Measurements from ENCODE around the gene NELL2.

Gene NELL2

GRCh38 chr12:44627387-44628166, 248.5 kb downstream of the NELL2 start:
- TF ChIP-seq TCF12 (IDR thresholded peaks at IDR 0.05; ENCODE audit: low read depth) (no peak), NFIC (IDR thresholded peaks at IDR 0.05) (peak; percentile 82)

GRCh38 chr12:44626883-44627282, 249.2 kb downstream of the NELL2 start:
- TF ChIP-seq EP300 (IDR thresholded peaks at IDR 0.05; ENCODE audit: borderline replicate concordance), result no peak
- no peak for TF ChIP-seq TCF12 (IDR thresholded peaks at IDR 0.05; ENCODE audit: low read depth)
- peak; percentile 45; the same call in 1 of the 2 replicates for TF ChIP-seq TEAD4 (IDR thresholded peaks at IDR 0.05)

GRCh38 chr12:44618946-44619345, 257.2 kb downstream of the NELL2 start:
- TF ChIP-seq EP300 (IDR thresholded peaks at IDR 0.05; ENCODE audit: borderline replicate concordance) (no peak), TCF12 (IDR thresholded peaks at IDR 0.05; ENCODE audit: low read depth) (no peak), USF1 (IDR thresholded peaks at IDR 0.05) (no peak), TEAD4 (IDR thresholded peaks at IDR 0.05) (no peak), YY1 (IDR thresholded peaks at IDR 0.05; ENCODE audit: low read depth) (no peak), NFIC (IDR thresholded peaks at IDR 0.05) (no peak), EGR1 (IDR thresholded peaks at IDR 0.05) (no peak), RAD21 (IDR thresholded peaks at IDR 0.05; ENCODE audit: low read depth) (no peak), CREB1 (IDR thresholded peaks at IDR 0.05; ENCODE audit: low read depth) (no peak)

- TF ChIP-seq YY1 (IDR thresholded peaks at IDR 0.05; ENCODE audit: low read depth) (no peak), CEBPB (IDR thresholded peaks at IDR 0.05) (no peak), TEAD4 (IDR thresholded peaks at IDR 0.05) (no peak), TCF12 (IDR thresholded peaks at IDR 0.05; ENCODE audit: low read depth) (no peak), USF1 (IDR thresholded peaks at IDR 0.05) (no peak), TAF1 (IDR thresholded peaks at IDR 0.05; ENCODE audit: low read depth) (no peak), REST (IDR thresholded peaks at IDR 0.05; ENCODE audit: low read depth) (no peak), MAX (IDR thresholded peaks at IDR 0.05) (no peak), EP300 (IDR thresholded peaks at IDR 0.05; ENCODE audit: borderline replicate concordance) (no peak), NFIC (IDR thresholded peaks at IDR 0.05) (no peak), CREB1 (IDR thresholded peaks at IDR 0.05; ENCODE audit: low read depth) (no peak), EGR1 (IDR thresholded peaks at IDR 0.05) (no peak), FOXM1 (IDR thresholded peaks at IDR 0.05; ENCODE audit: borderline replicate concordance, low read depth) (no peak), RAD21 (IDR thresholded peaks at IDR 0.05; ENCODE audit: low read depth) (no peak)
Observed at GRCh38 chr12:44616402-44616801, 259.7 kb downstream of the NELL2 start.

GRCh38 chr12:44611538-44611937, 264.6 kb downstream of the NELL2 start:
- TF ChIP-seq TEAD4 (IDR thresholded peaks at IDR 0.05) (no peak), TCF12 (IDR thresholded peaks at IDR 0.05; ENCODE audit: low read depth) (no peak), ZBTB7A (IDR thresholded peaks at IDR 0.05; ENCODE audit: low read depth) (no peak), FOXM1 (IDR thresholded peaks at IDR 0.05; ENCODE audit: borderline replicate concordance, low read depth) (no peak), CREB1 (IDR thresholded peaks at IDR 0.05; ENCODE audit: low read depth) (no peak), YY1 (IDR thresholded peaks at IDR 0.05; ENCODE audit: low read depth) (no peak)

GRCh38 chr12:44603701-44604100, 272.4 kb downstream of the NELL2 start:
- TF ChIP-seq YY1 (IDR thresholded peaks at IDR 0.05; ENCODE audit: low read depth), result no peak
- no peak for TF ChIP-seq RAD21 (IDR thresholded peaks at IDR 0.05; ENCODE audit: low read depth)
- TF ChIP-seq MAX (IDR thresholded peaks at IDR 0.05), result no peak
- TF ChIP-seq TAF1 (IDR thresholded peaks at IDR 0.05; ENCODE audit: low read depth), result no peak

GRCh38 chr12:44592626-44593025, 283.5 kb downstream of the NELL2 start:
- TF ChIP-seq REST (IDR thresholded peaks at IDR 0.05; ENCODE audit: low read depth) (no peak), FOXM1 (IDR thresholded peaks at IDR 0.05; ENCODE audit: borderline replicate concordance, low read depth) (no peak), EP300 (IDR thresholded peaks at IDR 0.05; ENCODE audit: borderline replicate concordance) (no peak), CEBPB (IDR thresholded peaks at IDR 0.05) (no peak), RAD21 (IDR thresholded peaks at IDR 0.05; ENCODE audit: low read depth) (no peak), TEAD4 (IDR thresholded peaks at IDR 0.05) (no peak), CREB1 (IDR thresholded peaks at IDR 0.05; ENCODE audit: low read depth) (no peak), ZBTB7A (IDR thresholded peaks at IDR 0.05; ENCODE audit: low read depth) (no peak), USF1 (IDR thresholded peaks at IDR 0.05) (no peak), TCF12 (IDR thresholded peaks at IDR 0.05; ENCODE audit: low read depth) (no peak), NFIC (IDR thresholded peaks at IDR 0.05) (no peak), TAF1 (IDR thresholded peaks at IDR 0.05; ENCODE audit: low read depth) (no peak)

All from Ishikawa (cell line).